Neural progenitor cell (in vitro differentiated cells): ENCODE data around the gene BICD1.

Source experiments
- EZH2 ChIP-seq: fragments of 200-600 bp; sonication (generic); IDR thresholded peaks from 2 replicates; pipeline ENCODE4 v1.6.1; 2017; ENCODE audit warnings: antibody characterized with exemption, mild to moderate bottlenecking, moderate library complexity
- EZH2phosphoT487 ChIP-seq: fragments of 200-600 bp; sonication (generic); IDR thresholded peaks from 2 replicates; pipeline ENCODE4 v1.6.1; 2017; ENCODE audit warnings: antibody characterized with exemption
- TF ChIP-seq, protein P1 (sequence below): fragments of 200-600 bp; sonication (generic); IDR thresholded peaks from 2 replicates; pipeline ENCODE4 v1.5.1; 2017; ENCODE audit warnings: antibody characterized with exemption, mild to moderate bottlenecking

DNA sequence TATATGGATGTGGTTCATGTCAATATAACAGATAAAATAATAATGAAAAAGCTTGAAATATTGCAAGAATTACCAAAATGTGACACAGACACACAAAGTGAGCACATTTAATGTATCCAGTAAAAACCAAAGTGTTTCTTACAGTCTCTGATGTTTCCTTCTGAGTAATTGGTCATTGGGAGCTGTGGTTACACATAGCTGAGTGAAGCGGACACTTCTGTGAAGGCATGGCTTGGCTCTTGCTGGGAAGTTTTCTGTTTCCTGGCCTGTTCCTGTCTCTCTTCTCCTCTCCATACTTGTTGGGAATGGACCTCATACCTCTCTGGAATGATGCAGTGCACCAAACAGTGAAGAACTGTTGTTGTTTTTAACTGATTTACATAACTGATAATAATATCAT is 117.3 kb downstream of the BICD1 start:
- TF ChIP-seq, protein P1, sequence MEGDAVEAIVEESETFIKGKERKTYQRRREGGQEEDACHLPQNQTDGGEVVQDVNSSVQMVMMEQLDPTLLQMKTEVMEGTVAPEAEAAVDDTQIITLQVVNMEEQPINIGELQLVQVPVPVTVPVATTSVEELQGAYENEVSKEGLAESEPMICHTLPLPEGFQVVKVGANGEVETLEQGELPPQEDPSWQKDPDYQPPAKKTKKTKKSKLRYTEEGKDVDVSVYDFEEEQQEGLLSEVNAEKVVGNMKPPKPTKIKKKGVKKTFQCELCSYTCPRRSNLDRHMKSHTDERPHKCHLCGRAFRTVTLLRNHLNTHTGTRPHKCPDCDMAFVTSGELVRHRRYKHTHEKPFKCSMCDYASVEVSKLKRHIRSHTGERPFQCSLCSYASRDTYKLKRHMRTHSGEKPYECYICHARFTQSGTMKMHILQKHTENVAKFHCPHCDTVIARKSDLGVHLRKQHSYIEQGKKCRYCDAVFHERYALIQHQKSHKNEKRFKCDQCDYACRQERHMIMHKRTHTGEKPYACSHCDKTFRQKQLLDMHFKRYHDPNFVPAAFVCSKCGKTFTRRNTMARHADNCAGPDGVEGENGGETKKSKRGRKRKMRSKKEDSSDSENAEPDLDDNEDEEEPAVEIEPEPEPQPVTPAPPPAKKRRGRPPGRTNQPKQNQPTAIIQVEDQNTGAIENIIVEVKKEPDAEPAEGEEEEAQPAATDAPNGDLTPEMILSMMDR, result no peak
- TF ChIP-seq EZH2 (no peak), EZH2phosphoT487 (no peak)
